Measurements from ENCODE around the gene DAAM2.

The DAAM2 gene

GRCh38 chr6:39776581-39776980 is 15.6 kb upstream of the DAAM2 start:
- no peak overlapping the region for H3K27ac ChIP-seq
- TF ChIP-seq, protein P1, sequence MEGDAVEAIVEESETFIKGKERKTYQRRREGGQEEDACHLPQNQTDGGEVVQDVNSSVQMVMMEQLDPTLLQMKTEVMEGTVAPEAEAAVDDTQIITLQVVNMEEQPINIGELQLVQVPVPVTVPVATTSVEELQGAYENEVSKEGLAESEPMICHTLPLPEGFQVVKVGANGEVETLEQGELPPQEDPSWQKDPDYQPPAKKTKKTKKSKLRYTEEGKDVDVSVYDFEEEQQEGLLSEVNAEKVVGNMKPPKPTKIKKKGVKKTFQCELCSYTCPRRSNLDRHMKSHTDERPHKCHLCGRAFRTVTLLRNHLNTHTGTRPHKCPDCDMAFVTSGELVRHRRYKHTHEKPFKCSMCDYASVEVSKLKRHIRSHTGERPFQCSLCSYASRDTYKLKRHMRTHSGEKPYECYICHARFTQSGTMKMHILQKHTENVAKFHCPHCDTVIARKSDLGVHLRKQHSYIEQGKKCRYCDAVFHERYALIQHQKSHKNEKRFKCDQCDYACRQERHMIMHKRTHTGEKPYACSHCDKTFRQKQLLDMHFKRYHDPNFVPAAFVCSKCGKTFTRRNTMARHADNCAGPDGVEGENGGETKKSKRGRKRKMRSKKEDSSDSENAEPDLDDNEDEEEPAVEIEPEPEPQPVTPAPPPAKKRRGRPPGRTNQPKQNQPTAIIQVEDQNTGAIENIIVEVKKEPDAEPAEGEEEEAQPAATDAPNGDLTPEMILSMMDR (conservative IDR thresholded peaks at IDR 0.05), result no peak

DNA sequence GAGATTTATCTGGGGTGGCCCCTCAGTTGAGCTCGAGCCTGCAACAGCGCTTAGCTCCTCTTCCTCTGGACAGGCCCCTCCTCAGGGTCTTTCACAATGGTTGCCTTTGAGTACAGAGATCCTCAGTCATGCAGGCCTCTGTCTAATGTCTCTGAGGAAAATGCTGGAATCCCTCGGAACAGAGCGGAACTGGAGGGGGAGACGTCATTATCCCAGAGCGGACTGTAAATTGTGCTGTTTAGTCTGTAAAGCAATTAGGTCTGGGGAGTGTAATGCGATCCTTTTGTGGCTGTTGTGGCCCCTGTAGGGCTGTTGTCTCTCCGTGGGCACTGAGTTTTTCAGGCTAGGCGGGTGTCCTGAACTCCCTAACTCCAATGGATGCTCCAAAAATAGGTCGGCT is 15.0 kb upstream of the DAAM2 start:
- H3K27ac ChIP-seq, result no peak overlapping the region
- TF ChIP-seq, protein P1 (conservative IDR thresholded peaks at IDR 0.05), result no peak

- H3K27ac ChIP-seq, result no peak overlapping the region
- TF ChIP-seq, protein P1 (conservative IDR thresholded peaks at IDR 0.05), result no peak
These were observed 14.5 kb upstream of the DAAM2 start for GRCh38 chr6:39777661-39778060.

GRCh38 chr6:39778581-39779255 is 13.5 kb upstream of the DAAM2 start:
- H3K27ac ChIP-seq, result no peak overlapping the region
- TF ChIP-seq, protein P1 (conservative IDR thresholded peaks at IDR 0.05), result no peak

- no peak overlapping the region for H3K27ac ChIP-seq
- TF ChIP-seq, protein P1 (conservative IDR thresholded peaks at IDR 0.05), result no peak
These were observed 6.9 kb upstream of the DAAM2 start for GRCh38 chr6:39785281-39785680.

- TF ChIP-seq, protein P1 (conservative IDR thresholded peaks at IDR 0.05), result no peak
These were observed 5.5 kb upstream of the DAAM2 start for GRCh38 chr6:39786649-39787048.

DNA sequence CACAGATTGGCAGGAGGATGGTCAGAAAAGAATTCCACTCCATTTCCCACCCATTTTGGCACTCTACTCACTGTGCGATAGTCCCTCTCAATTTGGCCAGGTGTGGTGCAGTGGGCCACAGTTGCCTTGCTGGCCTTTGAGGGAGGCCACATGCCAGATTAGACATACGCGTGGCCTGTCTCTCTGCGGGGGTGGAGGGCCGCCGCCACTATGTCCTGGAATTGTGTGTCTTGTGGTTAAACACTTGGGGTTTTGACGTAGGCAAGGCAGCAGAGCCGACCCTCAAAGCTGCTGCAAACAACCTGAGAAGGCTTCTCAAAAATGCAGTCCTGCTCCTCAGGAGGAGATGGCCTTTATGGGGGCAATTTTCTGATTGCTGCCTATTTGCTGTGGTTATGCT is 4.9 kb upstream of the DAAM2 start:
- H3K27ac ChIP-seq, result no peak overlapping the region
- TF ChIP-seq, protein P1 (conservative IDR thresholded peaks at IDR 0.05), result no peak

More at GRCh38 chr6:39786649-39787048, 5.5 kb upstream of the DAAM2 start:
- H3K27ac ChIP-seq, result no peak overlapping the region

Measured in VCaP (cell line).